Spleen (tissue), 11 donors: ENCODE measurements around the gene ADORA1. TPM values are rescaled to one million over a fixed set of nuclear protein-coding genes. Genes with fewer than 3 reads are reported as not detected.

Source experiments
- DNase-seq: peaks from one replicate; pipeline ENCODE4 v3.0.0-alpha.2; 2020
- H3K27ac ChIP-seq, 8 donors: fragments of 200-600 bp; sonication (generic) in 7 of 8; 1 replicate in 4 of 8; 2 replicates in 4 of 8; pipeline versions ENCODE4 v1.5.0 to v1.8.0; 2016 to 2021; ENCODE audit warnings: inconsistent platforms in 4 of 8, mild to moderate bottlenecking in 4 of 8, moderate library complexity in 1 of 8
- H3K27me3 ChIP-seq, 7 donors: fragments of 200-600 bp; sonication (generic) in 6 of 7; replicated peaks in 1 of 7; 1 replicate in 4 of 7; 2 replicates in 3 of 7; pipeline versions ENCODE4 v1.5.0 to v1.8.0; 2016 to 2021; ENCODE audit warnings: inconsistent platforms in 3 of 7, mild to moderate bottlenecking in 1 of 7
- H3K36me3 ChIP-seq, 6 donors: fragments of 200-600 bp; sonication (generic) in 5 of 6; 1 replicate in 4 of 6; 2 replicates in 2 of 6; pipeline versions ENCODE4 v1.5.0 to v1.8.0; 2016 to 2021; ENCODE audit warnings: inconsistent platforms in 2 of 6
- H3K4me1 ChIP-seq, 6 donors: fragments of 200-600 bp; sonication (generic) in 5 of 6; 1 replicate in 3 of 6; 2 replicates in 3 of 6; pipeline versions ENCODE4 v1.5.0 to v1.8.0; 2016 to 2021; ENCODE audit warnings: inconsistent platforms in 3 of 6
- H3K4me3 ChIP-seq, 8 donors: fragments of 200-600 bp; sonication (generic) in 7 of 8; 1 replicate in 4 of 8; 2 replicates in 4 of 8; pipeline versions ENCODE4 v1.5.0 to v1.8.0; 2016 to 2021; ENCODE audit warnings: inconsistent platforms in 4 of 8, mild to moderate bottlenecking in 4 of 8, moderate library complexity in 2 of 8
- H3K9me3 ChIP-seq, 8 donors: fragments of 200-600 bp; sonication (generic) in 7 of 8; 1 replicate in 4 of 8; 2 replicates in 4 of 8; pipeline versions ENCODE4 v1.5.0 to v1.8.0; 2016 to 2021; ENCODE audit warnings: inconsistent platforms in 4 of 8
- POLR2A ChIP-seq, 3 donors: fragments of 450-650 bp; IDR thresholded peaks; one replicate each; pipeline ENCODE4 v1.5.1; 2017; ENCODE audit warnings: antibody characterized with exemption in 3 of 3, mild to moderate bottlenecking in 1 of 3
- POLR2AphosphoS5 ChIP-seq, 3 donors: sonication (generic); formaldehyde crosslinking; IDR thresholded peaks; one replicate each; pipeline ENCODE4 v1.5.1; 2017; ENCODE audit warnings: antibody characterized with exemption in 3 of 3
- WGBS, 5 donors: extraction: QIAGEN DNeasy Blood & Tissue Kit in 3 of 5; methylation state at CpG; one replicate each; pipeline versions ENCODE4 v1.1.5 to v1.1.7; 2013 to 2018; 5-methylcytosine and 5-hydroxymethylcytosine counted together
- intact Hi-C: fragments of 100-400 bp; cut with DNase I; formaldehyde crosslinking; loops from one replicate; pipeline ENCODE4 v1.15.0; 2023; ENCODE audit warnings: low total_unique reads
- polyA plus RNA-seq, 3 donors: library from polyadenylated mRNA; stranded (reverse); fragments of 200-250 nt; gene quantifications; one replicate each; pipeline ENCODE4 v1.2.1, GENCODE V29; 2013
- total RNA-seq, 7 donors: library from RNA; depleted of rRNA in 3 of 7; stranded (reverse); fragments of >200 nt in 3 of 7; fragmentation: NEBNext Ultra II Directional in 4 of 7; extraction: Animal tissue kit (Norgen Biotek cat#: 25700) in 4 of 7; gene quantifications; one replicate each; pipeline versions ENCODE4 v1.1.0 to v1.2.1, GENCODE V29; 2016 to 2021
- TF ChIP-seq, protein P1 (sequence below), 11 experiments: fragments of 200-600 bp in 7 of 11; fragments of 450-650 bp in 4 of 11; sonication (generic) in 4 of 11; IDR thresholded peaks in 8 of 11; conservative IDR thresholded peaks in 3 of 11; 1 replicate in 7 of 11; 2 replicates in 4 of 11; pipeline versions ENCODE4 v1.4.0 to v1.8.0; 2016 to 2021; ENCODE audit warnings: antibody characterized with exemption in 11 of 11, inconsistent platforms in 4 of 11, mild to moderate bottlenecking in 1 of 11
- donor health status: healthy with polysubstance abuse.
- donor health status: DM: no; HTN: no; CAD: no; lungs with moderate emphysema.
- donor health status: DM: no; HTN: no; CAD: no.
- donor health status: Bipolar disorder and iron deficiency.
- donor health status: healthy.
- donor health status: DM: no; HTN: no; CAD: no.
- donor health status: DM: yes; HTN: yes; CAD: no.

The ADORA1 gene
- total and polyA plus RNA-seq, 10 donors: 0.37 to 13.5 (median 5.3) TPM

- Histone ChIP-seq H3K4me1 (peaks cover 0 to 35% (median 15%) of the 10 kb centered on the region in 6 donors), H3K27ac (no peak overlapping the region), H3K27me3 (peaks cover 0 to 22% (median 5%) of the 10 kb centered on the region in 7 donors), H3K36me3 (no peaks in the 10 kb centered on the region), H3K9me3 (no peaks in the 10 kb centered on the region), H3K4me3 (no peak overlapping the region)
- intact Hi-C loops: no loop called here
- 79 to 90% (median 85%) methylated on average over 6 of the region's 6 CpGs for WGBS, 5 donors
- DNase-seq: no peak
- TF ChIP-seq POLR2AphosphoS5 (IDR thresholded peaks at IDR 0.05) (no peak), POLR2A (IDR thresholded peaks at IDR 0.05) (no peak)
- TF ChIP-seq, protein P1, sequence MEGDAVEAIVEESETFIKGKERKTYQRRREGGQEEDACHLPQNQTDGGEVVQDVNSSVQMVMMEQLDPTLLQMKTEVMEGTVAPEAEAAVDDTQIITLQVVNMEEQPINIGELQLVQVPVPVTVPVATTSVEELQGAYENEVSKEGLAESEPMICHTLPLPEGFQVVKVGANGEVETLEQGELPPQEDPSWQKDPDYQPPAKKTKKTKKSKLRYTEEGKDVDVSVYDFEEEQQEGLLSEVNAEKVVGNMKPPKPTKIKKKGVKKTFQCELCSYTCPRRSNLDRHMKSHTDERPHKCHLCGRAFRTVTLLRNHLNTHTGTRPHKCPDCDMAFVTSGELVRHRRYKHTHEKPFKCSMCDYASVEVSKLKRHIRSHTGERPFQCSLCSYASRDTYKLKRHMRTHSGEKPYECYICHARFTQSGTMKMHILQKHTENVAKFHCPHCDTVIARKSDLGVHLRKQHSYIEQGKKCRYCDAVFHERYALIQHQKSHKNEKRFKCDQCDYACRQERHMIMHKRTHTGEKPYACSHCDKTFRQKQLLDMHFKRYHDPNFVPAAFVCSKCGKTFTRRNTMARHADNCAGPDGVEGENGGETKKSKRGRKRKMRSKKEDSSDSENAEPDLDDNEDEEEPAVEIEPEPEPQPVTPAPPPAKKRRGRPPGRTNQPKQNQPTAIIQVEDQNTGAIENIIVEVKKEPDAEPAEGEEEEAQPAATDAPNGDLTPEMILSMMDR (IDR thresholded peaks at IDR 0.05 in 8 of 11, conservative IDR thresholded peaks at IDR 0.05 in 3 of 11): no peak
Measured at GRCh38 chr1:203213126-203213525, 85.6 kb downstream of the ADORA1 start.

- no peak overlapping the region for H3K27ac ChIP-seq
- 51 to 73% (median 65%) methylated on average over 7 of the region's 7 CpGs for WGBS, 5 donors
- TF ChIP-seq POLR2AphosphoS5 (IDR thresholded peaks at IDR 0.05): no peak
- TF ChIP-seq, protein P1 (IDR thresholded peaks at IDR 0.05 in 8 of 11, conservative IDR thresholded peaks at IDR 0.05 in 3 of 11): no peak
- no peak for TF ChIP-seq POLR2A (IDR thresholded peaks at IDR 0.05)
- H3K9me3 ChIP-seq: no peaks in the 10 kb centered on the region
- no peak for DNase-seq
- H3K4me1 ChIP-seq: peaks cover 0 to 36% (median 15%) of the 10 kb centered on the region in 6 donors
- intact Hi-C loops: loop anchor here (5.0 kb wide), 1 partner anchor 98 kb away; no protein-coding TSS in a partner anchor
- no peaks in the 10 kb centered on the region for H3K36me3 ChIP-seq
- H3K4me3 ChIP-seq: no peak overlapping the region
- peaks cover 0 to 22% (median 5%) of the 10 kb centered on the region in 7 donors for H3K27me3 ChIP-seq
Measured at GRCh38 chr1:203214871-203215270, 87.3 kb downstream of the ADORA1 start.

GRCh38 chr1:203215573-203215972 is 88.0 kb downstream of the ADORA1 start:
- no peaks in the 10 kb centered on the region for H3K36me3 ChIP-seq
- H3K4me1 ChIP-seq: peaks cover 0 to 36% (median 15%) of the 10 kb centered on the region in 6 donors
- intact Hi-C loops: loop anchor here (5.0 kb wide), 1 partner anchor 98 kb away; no protein-coding TSS in a partner anchor
- H3K9me3 ChIP-seq: no peaks in the 10 kb centered on the region
- DNase-seq: no peak
- WGBS, 5 donors: 59 to 82% (median 69%) methylated on average over 5 to 9 of the region's 9 CpGs
- TF ChIP-seq POLR2A (IDR thresholded peaks at IDR 0.05): no peak
- TF ChIP-seq POLR2AphosphoS5 (IDR thresholded peaks at IDR 0.05): no peak
- TF ChIP-seq, protein P1 (IDR thresholded peaks at IDR 0.05 in 8 of 11, conservative IDR thresholded peaks at IDR 0.05 in 3 of 11): no peak
- no peak overlapping the region for H3K4me3 ChIP-seq
- peaks cover 0 to 22% (median 5%) of the 10 kb centered on the region in 7 donors for H3K27me3 ChIP-seq
- H3K27ac ChIP-seq: no peak overlapping the region

DNA sequence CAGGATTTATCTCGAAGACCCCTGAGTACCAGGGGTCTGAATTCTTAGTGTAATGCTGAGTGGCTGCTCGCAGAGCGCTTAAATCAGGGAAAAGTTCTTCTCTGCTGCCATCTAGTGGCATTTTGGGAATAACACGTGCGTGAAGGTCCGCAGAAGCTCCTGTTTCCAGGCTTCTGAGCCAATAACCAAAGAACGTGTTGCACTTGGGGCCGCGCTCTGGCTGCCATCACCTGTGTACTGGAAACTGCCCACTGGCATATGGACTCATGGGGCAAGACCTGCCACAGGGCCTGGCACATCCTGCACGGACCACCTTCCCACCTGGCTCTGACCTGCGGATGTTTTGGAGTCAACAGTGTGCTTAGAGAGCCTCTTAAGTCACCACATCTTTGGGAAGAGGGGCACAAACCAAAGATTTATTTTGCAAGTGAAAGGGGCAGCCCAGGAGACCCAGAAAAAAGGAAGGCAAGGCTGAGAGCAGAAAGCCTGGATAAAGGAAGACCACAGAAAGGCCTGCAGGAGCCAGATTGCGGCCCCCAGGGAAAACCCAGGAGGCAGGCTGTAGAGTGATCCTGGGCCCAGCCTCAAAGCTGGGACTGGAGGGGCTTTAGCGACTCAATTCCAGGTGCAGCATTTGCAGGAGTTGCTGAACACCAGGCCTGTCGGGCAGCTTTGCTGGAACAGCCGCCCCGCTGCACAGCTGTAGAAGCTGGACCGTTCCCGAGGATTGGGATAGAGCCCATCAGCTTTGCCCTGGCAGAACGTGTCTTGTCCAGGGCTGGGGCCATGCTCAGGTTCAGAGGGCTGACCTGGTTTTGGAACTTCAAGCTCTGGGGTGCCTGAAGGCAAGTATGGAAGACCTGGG is 89.0 kb downstream of the ADORA1 start:
- WGBS, 5 donors: 33 to 36% (median 35%) methylated on average over 18 to 19 of the region's 19 CpGs

More for the DNA sequence above, 89.0 kb downstream of the ADORA1 start:
- Histone ChIP-seq H3K36me3 (no peaks in the 10 kb centered on the region), H3K4me1 (peaks cover 0 to 36% (median 15%) of the 10 kb centered on the region in 6 donors), H3K27me3 (peaks cover 0 to 22% (median 5%) of the 10 kb centered on the region in 7 donors), H3K9me3 (no peaks in the 10 kb centered on the region), H3K27ac (no peak overlapping the region), H3K4me3 (no peak overlapping the region)
- intact Hi-C loops: loop anchor here (2.0 to 5.0 kb wide), 2 partner anchors 99 to 176 kb away; no protein-coding TSS in a partner anchor
- no peak for DNase-seq
- no peak for TF ChIP-seq POLR2AphosphoS5 (IDR thresholded peaks at IDR 0.05)
- TF ChIP-seq, protein P1 (IDR thresholded peaks at IDR 0.05 in 8 of 11, conservative IDR thresholded peaks at IDR 0.05 in 3 of 11): peak; percentile 49 to 93 (median 81)
- TF ChIP-seq POLR2A (IDR thresholded peaks at IDR 0.05): no peak
